ENCODE results near the gene PRRT1. TPM values are rescaled to one million over a fixed set of nuclear protein-coding genes. Genes with fewer than 3 reads are reported as not detected.

Gene PRRT1
- total RNA-seq, 2 experiments from 2014 or later: 0.47 to 2.4 TPM

- ChIA-PET CTCF (ENCODE audit: unreplicated experiment) (no interaction called here), POLR2A (interaction anchor here (1.2 to 1.8 kb wide), 2 partner anchors 10 to 16 kb away, joined by 5 to 16 read pairs; partner anchors contain the start of gene PBX2)
- TF ChIP-seq EZH2phosphoT487 (IDR thresholded peaks at IDR 0.05; ENCODE audit: borderline replicate concordance, low read depth, low read length): no peak
- H3K4me2 ChIP-seq (ENCODE audit: low read length): peak overlapping the region; percentile 99
- DNase-seq (ENCODE audit: low spot score): no peak
- peaks cover 9% of the 10 kb centered on the region; the same call in 1 of the 2 replicates for H3K79me2 ChIP-seq (ENCODE audit: insufficient read depth, low read depth, low read length)
- no peaks in the 10 kb centered on the region for H4K20me1 ChIP-seq (ENCODE audit: insufficient read depth, low read length)
- no peak overlapping the region for H2AFZ ChIP-seq (ENCODE audit: low read length)
- peaks cover 34% of the 10 kb centered on the region for H3K36me3 ChIP-seq (ENCODE audit: insufficient read depth, low read length)
- BruUV-seq (replicated peaks): TSS peak; percentile 83
- H3K9me2 ChIP-seq (ENCODE audit: insufficient read depth, low read length): no peaks in the 10 kb centered on the region
- peaks cover 31% of the 10 kb centered on the region for H3K4me1 ChIP-seq (ENCODE audit: insufficient read depth, low read length, poor library complexity, severe bottlenecking)
- peak overlapping the region; percentile 74 for H3K4me3 ChIP-seq (ENCODE audit: low read depth, low read length, poor library complexity, severe bottlenecking)
- no peaks in the 10 kb centered on the region for H3K9me3 ChIP-seq (ENCODE audit: low read length)
- intact Hi-C loops (cut with micrococcal nuclease; ENCODE audit: unreplicated experiment): no loop called here
- no peak overlapping the region for H3K27ac ChIP-seq (ENCODE audit: low read depth, low read length, poor library complexity, severe bottlenecking)
Measured at GRCh38 chr6:32179766-32180405, 28.1 kb upstream of the PRRT1 start.

- ChIA-PET POLR2A (interaction anchor here (1.0 to 1.8 kb wide), 3 partner anchors 11 to 17 kb away, joined by 5 to 16 read pairs (median 5); partner anchors contain the start of genes GPSM3 and PBX2), CTCF (ENCODE audit: unreplicated experiment) (no interaction called here)
- BruUV-seq (replicated peaks): no TSS peak
- DNase-seq (ENCODE audit: low spot score): no peak
- intact Hi-C loops (cut with micrococcal nuclease; ENCODE audit: unreplicated experiment): loop anchor here (1.0 kb wide), 1 partner anchor 17 kb away; no protein-coding TSS in a partner anchor
- H2AFZ ChIP-seq (ENCODE audit: low read length): peak overlapping the region; percentile 40; the same call in 1 of the 2 replicates
- TF ChIP-seq EZH2phosphoT487 (IDR thresholded peaks at IDR 0.05; ENCODE audit: borderline replicate concordance, low read depth, low read length) (no peak), CTCF (conservative IDR thresholded peaks at IDR 0.05; ENCODE audit: low read length) (no peak)
- peaks cover 27% of the 10 kb centered on the region for H3K36me3 ChIP-seq (ENCODE audit: insufficient read depth, low read length)
- H3K4me3 ChIP-seq (ENCODE audit: low read depth, low read length, poor library complexity, severe bottlenecking): peak overlapping the region; percentile 74
- no peaks in the 10 kb centered on the region for H3K9me3 ChIP-seq (ENCODE audit: low read length)
- no peaks in the 10 kb centered on the region for H3K9me2 ChIP-seq (ENCODE audit: insufficient read depth, low read length)
- H4K20me1 ChIP-seq (ENCODE audit: insufficient read depth, low read length): no peaks in the 10 kb centered on the region
- H3K4me2 ChIP-seq (ENCODE audit: low read length): peak overlapping the region; percentile 99
- peaks cover 33% of the 10 kb centered on the region for H3K4me1 ChIP-seq (ENCODE audit: insufficient read depth, low read length, poor library complexity, severe bottlenecking)
- H3K27ac ChIP-seq (ENCODE audit: low read depth, low read length, poor library complexity, severe bottlenecking): peak overlapping the region; percentile 18
- H3K79me2 ChIP-seq (ENCODE audit: insufficient read depth, low read depth, low read length): peaks cover 14% of the 10 kb centered on the region; the same call in 1 of the 2 replicates
Measured at GRCh38 chr6:32178547-32179440, 27.1 kb upstream of the PRRT1 start.

Data from OCI-LY7 (cell line).